Measurements from ENCODE around the gene FSD2. TPM values are rescaled to one million over a fixed set of nuclear protein-coding genes. Genes with fewer than 3 reads are reported as not detected.

FSD2 gene
- total and polyA plus RNA-seq, 2 donors (not counting 1 experiment from before 2014, with no cell fraction given), result not detected

- ATAC-seq (ENCODE audit: low read depth) (no peak), DNase-seq (no peak)
- H3K27me3 ChIP-seq (replicated peaks in 1 of 4; ENCODE audit: control extremely low read depth in 1 of 4, control insufficient read depth in 3 of 4, insufficient read depth in 4 of 4, low read length in 3 of 4), result peaks cover 0 to 3% (median 0%) of the 10 kb centered on the region in 4 experiments
- H3K9me3 ChIP-seq (ENCODE audit: control extremely low read depth in 1 of 3, control insufficient read depth in 2 of 3, insufficient read depth in 1 of 3, low read length in 2 of 3), result no peaks in the 10 kb centered on the region
- POLR2A ChIA-PET, result no interaction called here
- H3K4me3 Mint-ChIP-seq, result no peak overlapping the region
- H3K27ac ChIP-seq (ENCODE audit: low read length in 2 of 2), result no peak overlapping the region
- no CpG with 5 or more reads among the region's 3 CpGs for WGBS (ENCODE audit: insufficient coverage)
- H3K27ac Mint-ChIP-seq, result no peak overlapping the region
- no peaks in the 10 kb centered on the region for H3K4me1 Mint-ChIP-seq
- H4K20me1 ChIP-seq (ENCODE audit: control insufficient read depth, insufficient read depth, low read length, poor library complexity, severe bottlenecking), result no peaks in the 10 kb centered on the region
- H2AFZ ChIP-seq (ENCODE audit: insufficient read depth, low read depth, low read length, poor library complexity, severe bottlenecking), result no peak overlapping the region
- H3K36me3 ChIP-seq (replicated peaks in 1 of 2; ENCODE audit: control extremely low read depth in 1 of 2, control insufficient read depth in 1 of 2, extremely low read depth in 1 of 2, insufficient read depth in 2 of 2, low read length in 1 of 2), result no peaks in the 10 kb centered on the region
- no peak overlapping the region for H3K4me3 ChIP-seq (ENCODE audit: control extremely low read depth in 1 of 5, extremely low read depth in 1 of 5, insufficient read depth in 1 of 5, low read depth in 2 of 5, low read length in 4 of 5)
- TF ChIP-seq CTCF (IDR thresholded peaks at IDR 0.05), result no peak
- TF ChIP-seq EZH2 (IDR thresholded peaks at IDR 0.05; ENCODE audit: borderline replicate concordance, insufficient read depth, low read depth, low read length, poor library complexity, severe bottlenecking), result no peak
- no peaks in the 10 kb centered on the region for H3K9me3 Mint-ChIP-seq (ENCODE audit: insufficient read depth)
- no peak overlapping the region for H3K4me2 ChIP-seq (replicated peaks; ENCODE audit: low read depth, low read length, poor library complexity, severe bottlenecking)
- H3K4me1 ChIP-seq (ENCODE audit: control insufficient read depth in 2 of 2, insufficient read depth in 2 of 2, low read length in 2 of 2), result no peaks in the 10 kb centered on the region
- no peak overlapping the region for H3K9ac ChIP-seq (ENCODE audit: low read length)
- intact Hi-C loops (cut with micrococcal nuclease), result no loop called here
- no peaks in the 10 kb centered on the region for H3K79me2 ChIP-seq (ENCODE audit: control insufficient read depth, insufficient read depth, low read length)
- CTCF ChIA-PET, result no interaction called here
- H3K27me3 Mint-ChIP-seq, result peaks cover 4% of the 10 kb centered on the region
These were observed 27.1 kb downstream of the FSD2 start for GRCh38 chr15:82778755-82779154.

- ATAC-seq (ENCODE audit: low read depth) (no peak), DNase-seq (no peak)
- no peak overlapping the region for H3K4me3 Mint-ChIP-seq
- ChIA-PET POLR2A (no interaction called here), CTCF (no interaction called here)
- TF ChIP-seq CTCF (IDR thresholded peaks at IDR 0.05), result no peak
- no peak for TF ChIP-seq EZH2 (IDR thresholded peaks at IDR 0.05; ENCODE audit: borderline replicate concordance, insufficient read depth, low read depth, low read length, poor library complexity, severe bottlenecking)
- Histone ChIP-seq H3K79me2 (ENCODE audit: control insufficient read depth, insufficient read depth, low read length) (no peaks in the 10 kb centered on the region), H3K4me3 (ENCODE audit: control extremely low read depth in 1 of 5, extremely low read depth in 1 of 5, insufficient read depth in 1 of 5, low read depth in 2 of 5, low read length in 4 of 5) (no peak overlapping the region), H3K4me2 (replicated peaks; ENCODE audit: low read depth, low read length, poor library complexity, severe bottlenecking) (no peak overlapping the region), H3K9me3 (ENCODE audit: control extremely low read depth in 1 of 3, control insufficient read depth in 2 of 3, insufficient read depth in 1 of 3, low read length in 2 of 3) (no peaks in the 10 kb centered on the region), H3K9ac (ENCODE audit: low read length) (no peak overlapping the region), H3K27ac (ENCODE audit: low read length in 2 of 2) (no peak overlapping the region), H3K36me3 (replicated peaks in 1 of 2; ENCODE audit: control extremely low read depth in 1 of 2, control insufficient read depth in 1 of 2, extremely low read depth in 1 of 2, insufficient read depth in 2 of 2, low read length in 1 of 2) (no peaks in the 10 kb centered on the region), H4K20me1 (ENCODE audit: control insufficient read depth, insufficient read depth, low read length, poor library complexity, severe bottlenecking) (no peaks in the 10 kb centered on the region), H3K27me3 (replicated peaks in 1 of 4; ENCODE audit: control extremely low read depth in 1 of 4, control insufficient read depth in 3 of 4, insufficient read depth in 4 of 4, low read length in 3 of 4) (peaks cover 0 to 3% (median 0%) of the 10 kb centered on the region in 4 experiments), H3K4me1 (ENCODE audit: control insufficient read depth in 2 of 2, insufficient read depth in 2 of 2, low read length in 2 of 2) (no peaks in the 10 kb centered on the region), H2AFZ (ENCODE audit: insufficient read depth, low read depth, low read length, poor library complexity, severe bottlenecking) (no peak overlapping the region)
- WGBS (ENCODE audit: insufficient coverage), result 20% methylated on average over 1 of the region's 7 CpGs
- no peak overlapping the region for H3K27ac Mint-ChIP-seq
- H3K9me3 Mint-ChIP-seq (ENCODE audit: insufficient read depth), result no peaks in the 10 kb centered on the region
- intact Hi-C loops (cut with micrococcal nuclease), result no loop called here
- peaks cover 4% of the 10 kb centered on the region for H3K27me3 Mint-ChIP-seq
- H3K4me1 Mint-ChIP-seq, result no peaks in the 10 kb centered on the region
These were observed 31.4 kb downstream of the FSD2 start for GRCh38 chr15:82774496-82774895.

Data from B cell (primary cell).